ENCODE measurements around the gene VSNL1.

Gene VSNL1

DNA sequence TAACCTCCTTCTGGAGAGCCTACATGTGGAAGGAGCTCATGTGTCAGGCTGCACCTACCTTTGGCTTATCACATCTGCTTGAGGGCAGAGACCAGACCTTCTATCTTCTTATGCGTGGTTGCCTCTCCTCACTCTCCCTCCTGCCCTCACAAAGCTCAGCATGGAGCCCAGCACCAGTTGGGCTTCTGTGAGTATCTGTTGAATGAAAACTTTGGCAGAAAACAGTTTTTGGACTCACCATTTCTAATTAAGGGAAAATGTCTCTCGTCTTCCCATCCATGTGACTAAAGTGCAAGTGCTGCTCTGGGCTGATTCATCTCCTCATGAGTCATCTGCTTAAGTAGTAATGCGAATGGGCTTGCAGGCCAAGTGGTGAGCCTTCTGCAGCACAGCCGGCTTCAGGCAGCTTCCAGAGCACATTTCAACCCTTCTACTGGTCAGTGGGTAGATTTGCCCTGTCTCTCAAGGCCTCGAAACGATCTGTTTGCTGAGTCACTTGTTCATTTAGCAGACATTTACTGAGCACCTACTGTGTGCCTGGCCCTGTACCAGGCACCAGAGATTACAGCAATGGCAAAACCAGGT lies 102.6 kb downstream of the VSNL1 start:
- DNase-seq (ENCODE audit: low read depth in 4 of 4, low spot score in 1 of 4), result no peak

DNA sequence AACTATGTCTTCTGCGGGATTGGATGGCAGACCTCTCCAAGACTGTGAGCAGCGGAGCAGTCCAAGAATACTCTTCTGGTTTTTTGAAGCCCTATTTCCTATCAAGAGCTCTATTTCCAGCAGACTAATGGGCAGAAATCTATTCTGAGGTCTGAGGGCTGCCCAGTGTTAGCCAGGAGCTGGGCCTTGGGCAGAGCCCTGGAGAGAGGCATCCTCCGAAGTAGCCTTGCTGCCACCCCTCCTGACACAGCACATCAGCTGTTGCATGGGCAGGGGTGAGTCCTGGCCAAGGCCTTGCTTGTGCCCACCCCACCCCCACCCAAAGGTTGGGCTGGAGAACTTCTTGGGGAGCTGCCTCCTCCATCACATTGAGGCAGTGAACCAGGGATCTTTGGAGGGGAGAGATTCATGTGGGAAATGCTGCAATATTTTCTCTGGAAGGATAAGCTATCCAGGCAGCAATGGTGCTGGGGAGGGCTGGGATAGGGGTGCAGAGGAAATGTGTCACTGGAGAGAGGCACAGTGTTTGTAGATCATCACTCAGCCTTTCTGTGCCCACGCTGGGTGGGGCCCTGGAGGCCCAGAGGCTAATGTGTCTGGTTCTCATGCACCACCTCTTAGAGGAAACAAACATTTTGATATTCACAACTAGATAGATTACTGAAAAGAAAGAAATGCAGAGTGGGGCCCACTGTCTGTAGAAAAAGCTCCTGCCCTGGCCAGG lies 104.7 kb downstream of the VSNL1 start:
- DNase-seq (ENCODE audit: low read depth in 4 of 4, low spot score in 1 of 4), result no peak

- DNase-seq (ENCODE audit: low read depth in 4 of 4, low spot score in 1 of 4), result peak; percentile 16 to 43 (median 24)
Observed at GRCh38 chr2:17646081-17646554, 105.6 kb downstream of the VSNL1 start.

DNA sequence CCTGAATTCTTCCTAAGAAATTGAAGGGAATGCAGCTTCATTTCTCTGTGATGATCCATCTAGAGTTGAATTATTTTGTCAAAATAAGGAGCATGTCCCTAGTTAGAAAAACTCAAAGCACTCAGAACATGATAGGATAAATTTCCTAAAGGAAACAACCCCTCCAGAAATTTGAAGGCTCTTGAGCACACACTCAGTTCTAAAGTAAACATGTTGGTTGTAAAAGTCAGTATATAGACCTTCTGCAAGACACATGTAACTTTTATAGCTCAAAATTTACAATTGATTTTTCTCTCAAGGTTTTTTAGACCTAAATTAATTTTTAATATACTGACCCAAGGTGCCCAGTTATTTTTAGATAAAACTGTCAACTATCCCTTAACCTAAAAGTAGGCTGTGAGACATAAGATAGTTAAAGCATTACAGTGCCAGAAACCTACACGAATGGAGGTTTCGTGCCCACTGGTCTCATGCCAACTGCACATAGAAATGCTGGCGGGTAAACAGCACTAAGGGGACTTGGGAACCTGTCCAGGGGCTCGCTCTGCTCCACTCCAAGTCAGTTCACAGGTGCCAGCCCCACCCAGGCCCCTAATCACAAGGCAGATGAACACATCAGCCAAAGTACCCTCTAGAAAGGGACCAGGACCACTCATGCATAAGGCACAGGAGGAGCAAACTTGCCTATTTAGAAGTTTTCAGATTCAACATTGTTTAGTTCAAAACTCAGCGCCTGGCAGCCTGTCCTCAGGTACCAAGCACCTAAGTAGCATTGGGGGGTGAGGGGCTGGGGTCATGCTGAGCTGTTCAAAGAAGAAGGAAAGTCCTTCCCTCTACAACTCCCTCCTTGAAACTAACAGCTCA lies 106.6 kb downstream of the VSNL1 start:
- DNase-seq (ENCODE audit: low read depth in 4 of 4, low spot score in 1 of 4), result no peak

DNA sequence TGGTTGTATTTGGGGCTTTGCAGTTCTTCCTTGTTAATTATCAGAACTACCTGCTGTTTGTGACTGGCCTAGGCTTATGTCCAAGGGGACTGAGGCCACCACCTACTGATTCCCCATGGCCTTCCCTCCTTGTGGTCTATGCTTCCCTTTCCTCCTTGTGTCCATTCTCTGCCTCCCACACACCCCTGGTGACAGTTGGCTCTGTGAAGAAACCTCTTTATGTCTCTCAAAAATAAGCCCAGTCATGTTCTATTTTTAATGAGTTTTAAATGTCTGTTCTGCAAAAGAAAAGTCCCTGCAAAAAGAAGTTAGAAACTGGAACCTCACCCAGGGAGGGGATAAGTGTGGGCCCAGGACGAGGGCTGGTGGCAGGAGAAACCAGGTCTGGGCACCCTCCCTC lies 108.1 kb downstream of the VSNL1 start:
- no peak for DNase-seq (ENCODE audit: low read depth in 4 of 4, low spot score in 1 of 4)

DNA sequence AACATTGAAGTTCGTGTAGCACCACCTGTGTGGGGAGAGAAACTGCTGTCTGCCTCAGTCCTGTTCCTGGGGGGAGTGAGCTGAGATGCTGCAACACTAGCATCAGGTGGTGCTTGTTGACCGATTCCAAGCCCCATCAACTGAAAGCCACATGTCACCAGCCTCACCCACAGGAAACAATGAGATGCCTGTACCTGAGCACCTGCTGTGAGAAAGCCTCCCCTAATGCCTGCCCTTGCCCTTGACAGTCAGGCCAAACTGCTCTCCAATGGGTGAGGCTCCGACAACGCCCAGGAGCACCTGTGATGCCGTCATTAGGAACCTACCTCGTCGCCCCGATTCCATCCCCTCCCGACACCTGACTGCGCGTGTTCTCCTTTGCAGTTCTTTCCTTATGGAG lies 108.5 kb downstream of the VSNL1 start:
- no peak for DNase-seq (ENCODE audit: low read depth in 4 of 4, low spot score in 1 of 4)

DNA sequence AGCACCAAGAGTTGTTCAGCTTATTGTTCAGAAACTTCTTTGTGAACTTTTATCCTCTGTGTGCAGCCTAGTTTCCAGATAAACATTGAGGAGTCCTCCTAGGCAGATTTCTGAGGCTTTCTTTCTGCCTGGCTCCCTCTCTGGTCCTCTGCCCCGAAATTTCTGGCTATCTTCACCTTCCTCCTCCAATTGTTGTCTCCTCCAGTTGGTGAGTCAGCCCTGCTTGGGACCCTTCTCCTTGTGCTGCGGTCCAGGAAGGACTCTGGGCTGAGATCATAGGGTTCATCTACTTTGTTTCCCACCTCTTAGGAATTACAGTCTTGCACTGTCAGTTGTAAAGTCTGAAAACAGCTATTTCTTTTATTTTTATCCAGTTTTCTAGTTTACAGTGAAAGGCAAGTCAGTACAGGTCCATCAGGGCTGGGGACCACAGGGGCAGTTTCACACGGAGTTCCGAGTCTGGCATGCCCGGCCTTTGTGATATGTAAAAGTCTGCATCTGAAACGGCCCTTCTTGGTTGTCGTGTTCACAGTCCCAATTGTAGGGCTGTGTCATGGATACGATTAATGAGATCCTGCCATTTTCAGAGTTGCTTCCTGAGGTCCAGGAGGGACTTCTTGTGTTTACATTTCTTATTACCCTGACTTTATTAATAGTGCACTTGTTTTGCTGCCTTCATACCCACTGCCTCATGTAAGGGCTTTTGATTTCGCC lies 112.3 kb downstream of the VSNL1 start:
- DNase-seq (ENCODE audit: low read depth in 4 of 4, low spot score in 1 of 4), result no peak

GRCh38 chr2:17657759-17658158 lies 117.3 kb downstream of the VSNL1 start:
- DNase-seq (ENCODE audit: low read depth in 4 of 4, low spot score in 1 of 4), result no peak

DNA sequence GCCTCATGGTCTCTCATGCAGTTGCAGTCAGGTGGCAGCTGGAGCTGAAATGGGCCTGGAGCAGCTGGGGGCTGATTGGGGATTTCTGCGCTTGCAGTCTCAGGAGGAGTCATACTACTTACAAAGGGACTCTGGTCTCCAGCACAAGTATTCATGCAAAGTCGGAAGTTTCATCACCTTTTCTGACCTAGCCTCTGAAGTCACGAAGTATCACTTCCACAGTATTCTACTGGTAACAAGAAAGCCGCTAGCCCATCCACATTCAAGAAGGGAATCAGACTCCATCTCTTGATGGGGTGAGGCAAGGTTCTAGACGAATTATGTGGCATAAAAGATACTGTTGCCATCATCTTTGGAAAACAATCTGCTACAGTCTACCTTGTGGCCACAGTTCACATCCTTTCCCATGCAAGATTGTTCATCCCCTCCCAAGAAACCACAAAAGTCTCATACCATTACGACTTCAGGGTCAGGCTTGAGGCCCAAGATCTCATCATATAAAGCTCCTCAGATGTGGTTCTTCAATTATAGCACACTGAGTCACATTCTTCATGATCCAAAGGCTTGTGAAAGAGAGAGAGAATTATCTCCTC lies 117.9 kb downstream of the VSNL1 start:
- DNase-seq (ENCODE audit: low read depth in 4 of 4, low spot score in 1 of 4), result no peak

- DNase-seq (ENCODE audit: low read depth in 4 of 4, low spot score in 1 of 4), result no peak
Observed at GRCh38 chr2:17660219-17660618, 119.7 kb downstream of the VSNL1 start.

- no peak for DNase-seq (ENCODE audit: low read depth in 4 of 4, low spot score in 1 of 4)
Observed at GRCh38 chr2:17661460-17661859, 121.0 kb downstream of the VSNL1 start.

DNA sequence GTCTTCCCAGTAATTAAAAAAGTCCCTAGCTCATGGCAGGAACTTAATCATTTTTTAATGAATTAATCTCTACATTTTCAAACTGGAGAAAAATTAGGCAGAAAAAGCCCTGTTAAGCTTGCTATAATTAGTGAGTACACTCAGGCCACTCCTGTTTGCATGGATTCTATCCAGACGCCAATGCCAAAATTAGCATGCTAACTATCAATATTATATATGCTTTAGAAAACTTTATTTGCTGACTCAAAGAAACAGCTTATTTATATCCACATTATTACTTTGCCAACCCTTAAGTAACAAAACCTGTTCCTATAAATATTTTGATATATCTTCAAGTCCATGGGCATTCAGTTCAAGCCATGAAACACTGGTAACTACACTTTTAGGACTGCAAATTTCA lies 122.2 kb downstream of the VSNL1 start:
- DNase-seq (ENCODE audit: low read depth in 4 of 4, low spot score in 1 of 4), result no peak

GRCh38 chr2:17664534-17664933 lies 124.0 kb downstream of the VSNL1 start:
- DNase-seq (ENCODE audit: low read depth in 4 of 4, low spot score in 1 of 4), result no peak

- DNase-seq (ENCODE audit: low read depth in 4 of 4, low spot score in 1 of 4), result no peak
Observed at GRCh38 chr2:17667898-17668297, 127.4 kb downstream of the VSNL1 start.

DNA sequence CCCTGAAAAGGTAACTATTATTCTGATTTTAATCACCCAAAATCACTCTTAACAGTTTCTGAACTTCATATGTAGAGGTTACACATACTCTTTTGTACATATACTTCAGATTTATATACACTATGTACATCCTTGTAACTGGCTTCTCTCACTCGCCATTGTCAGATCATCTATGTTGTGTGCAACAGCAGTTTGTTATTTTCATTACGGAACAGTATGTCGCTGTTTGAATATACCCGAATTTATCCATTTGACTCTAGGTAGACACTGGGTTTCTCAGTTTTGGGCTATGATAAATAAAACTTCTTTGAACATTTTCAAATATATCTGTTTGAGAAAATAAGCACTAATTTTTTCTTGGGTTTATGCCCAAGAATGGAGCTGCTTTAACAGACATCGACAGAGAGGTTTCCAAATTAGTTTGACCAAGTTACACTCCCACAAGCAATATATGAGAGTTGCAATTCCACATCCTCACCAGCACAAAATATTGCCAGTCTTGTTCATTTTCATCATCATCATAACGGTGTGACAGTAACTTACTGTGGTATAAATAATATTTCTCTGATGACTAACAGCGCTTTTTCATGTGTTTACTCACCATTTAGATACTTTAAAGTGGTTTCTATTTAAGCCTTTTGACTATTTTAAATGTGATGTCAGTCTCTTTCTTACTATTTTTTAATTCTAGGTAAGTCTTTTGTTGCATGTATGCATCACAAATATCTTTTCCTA lies 132.3 kb downstream of the VSNL1 start:
- no peak for DNase-seq (ENCODE audit: low read depth in 4 of 4, low spot score in 1 of 4)

GRCh38 chr2:17674817-17675216 lies 134.3 kb downstream of the VSNL1 start:
- no peak for DNase-seq (ENCODE audit: low read depth in 4 of 4, low spot score in 1 of 4)

DNA sequence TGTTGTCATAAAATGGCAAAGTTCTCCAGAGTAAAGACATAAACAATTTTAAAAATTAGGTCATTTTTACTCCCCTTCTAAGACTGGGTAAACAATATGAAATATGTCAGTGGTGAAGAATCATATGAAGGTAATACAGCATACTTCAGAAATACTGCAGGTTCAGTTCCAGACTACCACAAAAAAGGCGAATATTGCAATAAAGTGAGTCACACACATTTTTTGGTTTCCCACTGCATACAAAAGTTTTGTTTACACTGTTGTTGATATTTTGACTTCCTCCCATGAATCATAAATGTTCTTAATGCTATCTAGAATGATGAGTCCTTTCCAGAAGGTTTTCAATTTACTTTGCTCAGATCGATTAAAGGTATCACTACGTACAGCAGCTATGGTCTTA lies 139.6 kb downstream of the VSNL1 start:
- no peak for DNase-seq (ENCODE audit: low read depth in 4 of 4, low spot score in 1 of 4)

DNA sequence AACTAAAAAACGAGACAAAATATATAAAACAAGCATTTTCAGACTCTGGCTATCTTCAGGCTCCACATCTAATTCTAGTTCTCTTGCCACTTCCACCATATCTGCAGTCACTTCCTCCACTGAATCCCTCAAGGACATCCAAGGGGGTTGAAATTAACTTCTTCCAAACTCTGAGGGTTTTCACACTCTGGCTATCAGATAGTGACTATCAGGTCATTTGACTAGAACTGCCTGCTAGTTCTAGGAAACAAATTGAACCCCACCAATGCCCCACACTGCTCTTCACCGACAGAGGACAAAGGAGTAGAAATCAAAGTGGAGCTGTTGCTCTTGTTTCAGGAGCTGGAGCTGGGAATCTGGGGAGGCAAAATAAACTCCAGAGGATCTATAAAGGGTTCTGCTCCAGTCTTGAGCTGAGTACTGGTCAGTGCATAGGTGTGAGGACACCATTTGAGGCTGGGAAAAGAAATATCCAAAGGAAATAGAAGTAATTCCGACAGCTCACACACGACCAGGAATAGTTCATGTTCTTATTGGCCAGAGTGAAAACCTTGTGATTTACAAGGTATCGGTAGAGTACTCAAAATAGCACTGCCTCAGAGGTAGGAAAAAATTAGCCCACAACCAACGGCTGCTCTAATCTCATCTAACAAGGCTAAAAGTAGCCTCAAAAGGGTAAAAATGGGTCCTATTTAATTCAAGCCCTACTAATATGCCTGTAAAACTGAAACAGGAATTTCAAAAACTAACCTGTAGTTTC lies 141.8 kb downstream of the VSNL1 start:
- no peak for DNase-seq (ENCODE audit: low read depth in 4 of 4, low spot score in 1 of 4)

DNA sequence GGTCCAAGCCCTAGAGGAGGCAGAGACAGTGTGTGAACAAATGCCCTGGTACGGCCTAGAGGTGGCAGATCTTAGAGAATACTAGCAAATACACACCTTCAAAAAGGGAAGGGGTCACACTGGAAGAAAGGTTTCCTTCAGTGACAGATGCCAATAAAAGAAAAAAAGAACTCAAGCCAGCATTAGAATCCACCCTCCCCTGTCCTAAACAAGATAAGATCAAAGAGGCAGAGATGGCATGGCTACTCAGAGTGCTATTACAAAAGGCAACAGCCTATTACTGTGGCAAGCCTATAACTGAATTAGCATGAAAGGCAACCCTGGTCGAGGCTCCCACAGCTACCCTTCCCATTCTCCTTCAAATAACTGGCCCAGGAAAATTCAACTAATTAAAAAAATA lies 143.5 kb downstream of the VSNL1 start:
- no peak for DNase-seq (ENCODE audit: low read depth in 4 of 4, low spot score in 1 of 4)

DNA sequence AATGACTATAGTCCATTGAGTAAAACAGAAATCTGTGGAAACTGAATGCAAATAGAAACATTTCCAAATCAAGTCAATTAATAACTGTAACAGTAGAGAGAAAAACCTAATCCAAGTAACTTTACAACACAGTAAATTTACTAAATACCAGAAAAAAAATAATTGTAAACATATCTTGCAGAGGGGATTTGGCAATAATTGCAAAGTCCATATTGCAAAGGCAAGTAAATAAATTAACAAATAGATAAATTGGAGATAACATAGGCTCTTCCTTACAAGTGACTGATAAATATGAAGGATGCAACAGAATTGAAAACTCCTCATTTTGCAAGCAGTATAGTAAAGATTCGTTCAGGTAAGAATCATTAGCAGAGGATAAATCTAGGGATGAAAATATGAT lies 148.1 kb downstream of the VSNL1 start:
- DNase-seq (ENCODE audit: low read depth in 4 of 4, low spot score in 1 of 4), result no peak
